Endothelial cell (in vitro differentiated cells): ENCODE measurements around the gene CDH22. TPM values are rescaled to one million over a fixed set of nuclear protein-coding genes. Genes with fewer than 3 reads are reported as not detected.
A peak's percentile ranks its signal among the peaks of the same experiment; 100 is the strongest.

ENCODE experiments used
- DNase-seq: peaks from one replicate; pipeline ENCODE4 v3.0.0; 2021; ENCODE audit warnings: low spot score
- H3K27ac Mint-ChIP-seq: one replicate; pipeline ENCODE4 v1.8.0; 2021; ENCODE audit warnings: mixed read lengths, inconsistent platforms; ENCODE audit not compliant: unreplicated experiment
- H3K27me3 Mint-ChIP-seq: one replicate; pipeline ENCODE4 v1.8.0; 2021; ENCODE audit warnings: mild to moderate bottlenecking, moderate library complexity, mixed read lengths, inconsistent platforms; ENCODE audit not compliant: unreplicated experiment
- H3K36me3 Mint-ChIP-seq: one replicate; pipeline ENCODE4 v1.8.0; 2021; ENCODE audit warnings: mild to moderate bottlenecking, low read depth, mixed read lengths, inconsistent platforms; ENCODE audit not compliant: unreplicated experiment
- H3K4me1 Mint-ChIP-seq: one replicate; pipeline ENCODE4 v1.8.0; 2021; ENCODE audit warnings: mild to moderate bottlenecking, mixed read lengths, inconsistent platforms; ENCODE audit not compliant: unreplicated experiment
- H3K4me3 Mint-ChIP-seq: one replicate; pipeline ENCODE4 v1.8.0; 2021; ENCODE audit warnings: mild to moderate bottlenecking, mixed read lengths, inconsistent platforms; ENCODE audit not compliant: unreplicated experiment
- H3K9me3 Mint-ChIP-seq: one replicate; pipeline ENCODE4 v1.8.0; 2021; ENCODE audit warnings: mixed read lengths, inconsistent platforms; ENCODE audit not compliant: unreplicated experiment
- total RNA-seq: library from RNA; stranded (reverse); fragmentation: NEBNext Ultra II Directional; extraction: Animal tissue kit (Norgen Biotek cat#: 25700); gene quantifications from one replicate; pipeline ENCODE4 v1.2.1, GENCODE V29; 2021; ENCODE audit not compliant: unreplicated experiment
- TF ChIP-seq, protein P1 (sequence below): fragments of 200-600 bp; sonication (generic); IDR thresholded peaks from one replicate; pipeline ENCODE4 v1.5.0; 2021; ENCODE audit warnings: antibody characterized with exemption; ENCODE audit not compliant: unreplicated experiment

The CDH22 gene
- total RNA-seq, 1 donor from 2014 or later, result 1.3 TPM

- no peak for DNase-seq
- Mint-ChIP-seq H3K36me3 (no peaks in the 10 kb centered on the region), H3K9me3 (no peaks in the 10 kb centered on the region), H3K4me1 (peaks cover 8% of the 10 kb centered on the region), H3K27ac (no peak overlapping the region), H3K27me3 (peaks cover 1% of the 10 kb centered on the region), H3K4me3 (no peak overlapping the region)
- TF ChIP-seq, protein P1, sequence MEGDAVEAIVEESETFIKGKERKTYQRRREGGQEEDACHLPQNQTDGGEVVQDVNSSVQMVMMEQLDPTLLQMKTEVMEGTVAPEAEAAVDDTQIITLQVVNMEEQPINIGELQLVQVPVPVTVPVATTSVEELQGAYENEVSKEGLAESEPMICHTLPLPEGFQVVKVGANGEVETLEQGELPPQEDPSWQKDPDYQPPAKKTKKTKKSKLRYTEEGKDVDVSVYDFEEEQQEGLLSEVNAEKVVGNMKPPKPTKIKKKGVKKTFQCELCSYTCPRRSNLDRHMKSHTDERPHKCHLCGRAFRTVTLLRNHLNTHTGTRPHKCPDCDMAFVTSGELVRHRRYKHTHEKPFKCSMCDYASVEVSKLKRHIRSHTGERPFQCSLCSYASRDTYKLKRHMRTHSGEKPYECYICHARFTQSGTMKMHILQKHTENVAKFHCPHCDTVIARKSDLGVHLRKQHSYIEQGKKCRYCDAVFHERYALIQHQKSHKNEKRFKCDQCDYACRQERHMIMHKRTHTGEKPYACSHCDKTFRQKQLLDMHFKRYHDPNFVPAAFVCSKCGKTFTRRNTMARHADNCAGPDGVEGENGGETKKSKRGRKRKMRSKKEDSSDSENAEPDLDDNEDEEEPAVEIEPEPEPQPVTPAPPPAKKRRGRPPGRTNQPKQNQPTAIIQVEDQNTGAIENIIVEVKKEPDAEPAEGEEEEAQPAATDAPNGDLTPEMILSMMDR, result no peak
Measured at GRCh38 chr20:46233701-46234100, 74.6 kb downstream of the CDH22 start.

DNA sequence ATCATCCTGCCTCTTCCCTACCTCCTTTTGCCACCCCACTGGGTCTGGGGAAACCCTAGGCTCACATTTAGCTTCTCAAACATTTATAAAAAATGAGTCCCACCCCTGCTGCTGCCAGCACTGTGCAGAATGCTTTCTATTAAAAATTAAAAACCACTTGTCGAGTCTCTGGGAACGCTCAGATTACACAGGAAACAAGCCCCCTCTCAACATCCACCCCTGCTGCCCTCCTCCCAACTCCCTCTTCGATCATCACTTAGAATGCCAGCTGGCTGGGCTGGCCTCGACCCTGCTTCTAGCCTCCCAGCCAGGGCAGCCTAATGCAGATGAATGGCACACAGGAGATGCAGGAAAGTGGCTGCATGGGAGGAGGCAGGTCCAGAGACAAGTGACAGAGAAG is 75.8 kb downstream of the CDH22 start:
- TF ChIP-seq, protein P1, result no peak
- H3K36me3 Mint-ChIP-seq, result no peaks in the 10 kb centered on the region
- H3K4me3 Mint-ChIP-seq, result no peak overlapping the region
- H3K4me1 Mint-ChIP-seq, result peaks cover 8% of the 10 kb centered on the region
- no peak for DNase-seq
- H3K9me3 Mint-ChIP-seq, result no peaks in the 10 kb centered on the region
- H3K27me3 Mint-ChIP-seq, result peaks cover 1% of the 10 kb centered on the region
- no peak overlapping the region for H3K27ac Mint-ChIP-seq

DNA sequence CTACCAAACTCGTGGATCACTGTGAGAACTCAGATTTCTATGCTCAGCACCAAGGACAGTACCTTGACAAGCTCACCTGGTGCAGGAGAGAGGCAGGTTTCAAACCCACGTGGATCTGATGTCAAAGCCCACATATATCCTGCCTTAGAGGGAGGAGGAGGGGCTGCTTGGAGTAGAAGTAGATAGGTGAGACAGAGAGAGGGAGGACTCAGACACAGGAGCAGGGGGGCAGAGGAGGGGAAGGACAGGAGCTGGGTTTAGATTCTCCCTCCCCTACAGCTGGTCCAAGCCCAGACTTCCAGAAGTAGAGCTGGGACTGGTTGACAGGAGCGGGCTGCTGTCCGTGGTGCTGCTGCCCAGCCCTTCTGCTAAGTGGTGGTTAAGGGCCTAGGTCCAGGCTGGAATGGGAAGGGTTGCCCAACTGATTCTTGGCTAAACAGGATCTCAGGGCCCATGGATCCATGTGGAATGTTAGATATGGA is 77.5 kb downstream of the CDH22 start:
- peaks cover 1% of the 10 kb centered on the region for H3K27me3 Mint-ChIP-seq
- no peak overlapping the region for H3K27ac Mint-ChIP-seq
- TF ChIP-seq, protein P1, result no peak
- H3K4me3 Mint-ChIP-seq, result no peak overlapping the region
- peaks cover 8% of the 10 kb centered on the region for H3K4me1 Mint-ChIP-seq
- H3K9me3 Mint-ChIP-seq, result no peaks in the 10 kb centered on the region
- peak; percentile 73 for DNase-seq
- H3K36me3 Mint-ChIP-seq, result no peaks in the 10 kb centered on the region

DNA sequence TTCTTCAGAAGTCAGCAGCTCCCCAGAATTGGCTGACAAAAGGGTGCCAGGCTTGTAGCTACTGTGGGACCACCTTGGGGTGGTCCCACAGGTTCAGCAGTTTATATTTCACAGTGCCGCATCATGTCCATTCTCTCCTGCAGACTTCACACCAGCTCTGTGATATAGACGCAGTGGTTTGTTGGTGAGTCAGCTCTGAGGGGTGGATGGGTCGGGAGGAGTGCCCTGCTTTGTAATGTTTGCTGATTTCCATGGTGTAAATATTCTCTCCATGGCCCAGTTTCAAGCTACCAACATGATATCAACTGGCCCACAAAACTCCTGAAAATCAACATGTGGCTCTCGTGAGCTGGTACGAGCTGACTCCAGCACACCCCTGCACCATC is 78.2 kb downstream of the CDH22 start:
- Mint-ChIP-seq H3K27me3 (peaks cover 3% of the 10 kb centered on the region), H3K9me3 (no peaks in the 10 kb centered on the region)

DNA sequence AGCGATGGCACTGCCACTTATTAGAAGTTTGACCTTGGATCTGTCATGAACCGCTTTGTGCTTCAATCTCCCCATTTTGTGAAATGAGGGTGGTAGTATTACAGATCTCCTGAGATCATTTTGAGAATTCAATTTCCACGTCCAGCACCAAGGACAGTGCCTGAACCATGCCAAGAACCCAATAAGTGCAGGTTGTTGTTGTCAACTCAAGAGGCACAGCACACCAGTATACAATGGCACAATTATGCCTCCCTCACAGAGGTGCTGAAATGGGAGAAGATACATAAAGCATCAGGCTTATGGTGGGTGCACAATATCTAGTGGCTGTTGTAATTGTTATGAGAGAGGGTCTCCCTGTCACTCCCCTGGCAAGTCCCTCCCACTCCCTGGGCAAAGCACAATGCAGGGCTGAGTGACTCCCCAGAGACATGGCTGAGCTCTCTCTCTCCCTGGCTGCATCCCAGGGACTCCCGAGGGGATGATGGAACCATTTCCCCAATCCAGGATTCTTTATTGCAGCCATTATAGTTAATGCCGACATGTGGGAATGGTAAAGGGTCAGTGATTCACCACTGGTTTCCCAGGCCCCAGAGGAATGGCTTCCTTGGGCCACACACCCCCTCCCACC is 78.7 kb downstream of the CDH22 start:
- no peak overlapping the region for H3K27ac Mint-ChIP-seq
- H3K27me3 Mint-ChIP-seq, result peaks cover 3% of the 10 kb centered on the region
- peaks cover 8% of the 10 kb centered on the region for H3K4me1 Mint-ChIP-seq
- no peak for DNase-seq
- no peak overlapping the region for H3K4me3 Mint-ChIP-seq
- TF ChIP-seq, protein P1, result no peak
- no peaks in the 10 kb centered on the region for H3K9me3 Mint-ChIP-seq
- H3K36me3 Mint-ChIP-seq, result no peaks in the 10 kb centered on the region

More for the DNA sequence above, 78.2 kb downstream of the CDH22 start:
- no peak for DNase-seq
- Mint-ChIP-seq H3K36me3 (no peaks in the 10 kb centered on the region), H3K4me3 (no peak overlapping the region), H3K27ac (no peak overlapping the region), H3K4me1 (peaks cover 8% of the 10 kb centered on the region)
- TF ChIP-seq, protein P1, result no peak
